HepG2 (cell line): Measurements from ENCODE around the gene CENPM. TPM values are rescaled to one million over a fixed set of nuclear protein-coding genes. Genes with fewer than 3 reads are reported as not detected.
A peak's percentile ranks its signal among the peaks of the same experiment; 100 is the strongest.

ENCODE experiments used
- ELF1 ChIP-seq: sonication (generic); formaldehyde crosslinking; IDR thresholded peaks from 2 replicates; pipeline ENCODE4 v1.4.0; 2020; ENCODE audit warnings: missing genetic modification reagents
- ERF ChIP-seq: IDR thresholded peaks from 2 replicates; pipeline ENCODE4 v1.6.1; 2018; ENCODE audit warnings: missing biosample characterization, missing genetic modification reagents
- NR1H2 ChIP-seq: sonication (generic); formaldehyde crosslinking; IDR thresholded peaks from 2 replicates; pipeline ENCODE4 v1.8.1; 2022; ENCODE audit warnings: low read depth, missing genetic modification reagents, borderline replicate concordance
- POLR2A ChIP-seq, 2 experiments: IDR thresholded peaks; 2 replicates each; pipeline ENCODE4 v1.6.1; 2011; ENCODE audit warnings: low read depth in 2 of 2, low read length in 2 of 2, mild to moderate bottlenecking in 1 of 2, moderate library complexity in 1 of 2; ENCODE audit not compliant: insufficient read depth in 1 of 2
- RXRA ChIP-seq: sonication (generic); formaldehyde crosslinking; IDR thresholded peaks from 2 replicates; pipeline ENCODE4 v1.5.1; 2020; ENCODE audit warnings: missing genetic modification reagents
- SMARCE1 ChIP-seq: fragments of 450-650 bp; IDR thresholded peaks from 2 replicates; pipeline ENCODE4 v1.6.1; 2017; ENCODE audit warnings: borderline replicate concordance
- polyA plus RNA-seq, 8 experiments: library from polyadenylated mRNA; depleted of rRNA in 3 of 8; stranded (reverse) in 7 of 8; unstranded in 1 of 8; fragments of >200 nt; fragmentation: Illumina TruSeq in 4 of 8; extraction: Trizol in 4 of 8; gene quantifications; 2 replicates each; pipeline versions ENCODE4 v1.2.1 to v1.2.3, GENCODE V29; 2011 to 2016; ENCODE audit warnings: low read depth in 4 of 8, missing spikeins in 1 of 8, mixed read lengths in 1 of 8; ENCODE audit not compliant: insufficient read depth in 1 of 8
- total RNA-seq, 5 experiments: library from RNA; depleted of rRNA; stranded (reverse); fragments of >200 nt; fragmentation: Illumina TruSeq; extraction: Trizol; gene quantifications; 2 replicates each; pipeline ENCODE4 v1.2.3, GENCODE V29; 2016; ENCODE audit warnings: low read depth in 1 of 5
- TF ChIP-seq, protein P1 (sequence below): sonication (generic); formaldehyde crosslinking; IDR thresholded peaks from 2 replicates; pipeline ENCODE4 v1.4.0; 2020; ENCODE audit warnings: missing genetic modification reagents, mild to moderate bottlenecking, borderline replicate concordance
- TF ChIP-seq, protein P2 (sequence below): IDR thresholded peaks from 2 replicates; pipeline ENCODE4 v1.6.1; 2016; ENCODE audit warnings: missing compliant biosample characterization, missing genetic modification reagents, borderline replicate concordance
- TF ChIP-seq, protein P3 (sequence below): sonication (generic); formaldehyde crosslinking; IDR thresholded peaks from 2 replicates; pipeline ENCODE4 v1.5.1; 2020; ENCODE audit warnings: missing genetic modification reagents, mild to moderate bottlenecking, borderline replicate concordance
- TF ChIP-seq, protein P4 (sequence below): sonication (generic); formaldehyde crosslinking; IDR thresholded peaks from 2 replicates; pipeline ENCODE4 v1.4.0; 2020; ENCODE audit warnings: missing genetic modification reagents, low read depth, mild to moderate bottlenecking, borderline replicate concordance
- TF ChIP-seq, protein P5 (sequence below), 2 experiments: sonication (generic) in 1 of 2; formaldehyde crosslinking in 1 of 2; IDR thresholded peaks; 2 replicates each; pipeline versions ENCODE4 v1.4.0 to v1.6.1; 2016 to 2020; ENCODE audit warnings: borderline replicate concordance in 1 of 2, low read depth in 1 of 2, mild to moderate bottlenecking in 1 of 2, missing genetic modification reagents in 1 of 2
- TF ChIP-seq, protein P6 (sequence below): sonication (generic); formaldehyde crosslinking; IDR thresholded peaks from 2 replicates; pipeline ENCODE4 v1.4.0; 2020; ENCODE audit warnings: missing genetic modification reagents, mild to moderate bottlenecking, borderline replicate concordance
- TF ChIP-seq, protein P7 (sequence below): sonication (generic); formaldehyde crosslinking; IDR thresholded peaks from 2 replicates; pipeline ENCODE4 v1.8.0; 2022; ENCODE audit warnings: missing genetic modification reagents, mild to moderate bottlenecking, borderline replicate concordance

CENPM gene
- total and polyA plus RNA-seq, 2 of the 13 experiments (the other 11 are each of a cell fraction or from before 2014, with no cell fraction given): 11.2 to 37.3 TPM

DNA sequence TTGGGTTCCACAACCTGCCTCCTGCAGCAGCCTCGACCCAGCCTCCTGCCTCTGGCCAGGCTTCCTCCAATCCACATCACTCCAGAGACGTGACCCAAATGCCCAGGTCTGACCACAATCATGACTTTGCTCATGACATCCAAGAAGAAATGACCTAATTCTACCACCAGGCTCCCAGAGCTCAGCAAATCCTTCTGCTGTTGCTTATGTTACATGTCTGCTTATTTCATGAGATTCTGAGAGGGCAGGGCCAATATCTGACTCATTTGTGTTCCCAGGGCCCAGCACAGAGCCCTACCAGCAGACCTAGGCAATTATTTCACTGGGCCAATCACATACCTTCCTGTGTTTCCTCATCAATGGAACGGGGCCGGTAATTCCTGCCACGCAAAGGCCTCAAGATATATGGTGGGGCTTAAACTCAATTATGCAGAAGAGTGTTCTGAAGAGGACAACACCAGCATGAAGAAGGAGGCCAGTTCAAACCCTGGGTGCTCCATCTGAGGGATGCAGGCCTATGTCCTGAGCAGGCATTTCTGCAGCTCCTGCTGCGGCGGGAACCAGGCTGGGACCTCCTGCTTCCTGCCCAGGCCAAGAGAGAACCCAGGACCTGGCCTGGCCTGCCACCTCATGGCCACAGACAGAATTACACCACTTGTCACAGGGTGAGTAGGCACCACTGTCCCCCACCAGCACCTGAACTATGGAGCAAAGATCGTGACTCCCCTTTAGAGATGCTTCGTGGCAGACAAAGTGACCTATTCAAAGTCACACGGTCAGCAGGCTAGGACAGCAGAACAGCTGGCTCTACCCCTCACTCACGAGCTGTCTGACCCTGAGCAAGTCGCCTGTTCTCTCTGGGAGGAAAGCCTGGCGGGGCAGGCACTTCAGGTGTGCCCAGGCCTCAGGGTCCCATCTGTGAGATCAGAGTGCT, 5.9 kb downstream of the CENPM start (continued):
- TF ChIP-seq, protein P1, sequence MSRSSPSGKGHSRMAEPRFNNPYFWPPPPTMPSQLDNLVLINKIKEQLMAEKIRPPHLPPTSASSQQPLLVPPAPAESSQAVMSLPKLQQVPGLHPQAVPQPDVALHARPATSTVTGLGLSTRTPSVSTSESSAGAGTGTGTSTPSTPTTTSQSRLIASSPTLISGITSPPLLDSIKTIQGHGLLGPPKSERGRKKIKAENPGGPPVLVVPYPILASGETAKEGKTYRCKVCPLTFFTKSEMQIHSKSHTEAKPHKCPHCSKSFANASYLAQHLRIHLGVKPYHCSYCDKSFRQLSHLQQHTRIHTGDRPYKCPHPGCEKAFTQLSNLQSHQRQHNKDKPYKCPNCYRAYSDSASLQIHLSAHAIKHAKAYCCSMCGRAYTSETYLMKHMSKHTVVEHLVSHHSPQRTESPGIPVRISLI (CRISPR knock-in tag): no peak
- TF ChIP-seq ERF (CRISPR knock-in tag): 0 out of 2 replicates have a peak, but pooled peaks have one; percentile 32
- TF ChIP-seq, protein P2, sequence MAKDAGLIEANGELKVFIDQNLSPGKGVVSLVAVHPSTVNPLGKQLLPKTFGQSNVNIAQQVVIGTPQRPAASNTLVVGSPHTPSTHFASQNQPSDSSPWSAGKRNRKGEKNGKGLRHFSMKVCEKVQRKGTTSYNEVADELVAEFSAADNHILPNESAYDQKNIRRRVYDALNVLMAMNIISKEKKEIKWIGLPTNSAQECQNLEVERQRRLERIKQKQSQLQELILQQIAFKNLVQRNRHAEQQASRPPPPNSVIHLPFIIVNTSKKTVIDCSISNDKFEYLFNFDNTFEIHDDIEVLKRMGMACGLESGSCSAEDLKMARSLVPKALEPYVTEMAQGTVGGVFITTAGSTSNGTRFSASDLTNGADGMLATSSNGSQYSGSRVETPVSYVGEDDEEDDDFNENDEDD (CRISPR knock-in tag): peak; percentile 32; the same call in 1 of the 2 replicates
- TF ChIP-seq SMARCE1: no peak
- TF ChIP-seq, protein P3, sequence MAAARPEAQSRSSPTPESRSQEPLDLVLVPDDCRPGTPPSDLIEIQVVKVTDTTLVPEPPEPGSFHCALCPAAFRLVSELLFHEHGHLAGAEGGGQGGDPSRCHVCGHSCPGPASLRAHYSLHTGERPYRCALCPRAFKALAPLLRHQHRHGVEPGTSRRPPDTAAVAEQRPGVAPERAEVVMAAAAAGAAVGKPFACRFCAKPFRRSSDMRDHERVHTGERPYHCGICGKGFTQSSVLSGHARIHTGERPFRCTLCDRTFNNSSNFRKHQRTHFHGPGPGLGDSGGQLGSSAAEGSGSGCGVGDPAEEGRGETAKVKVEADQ: no peak
- TF ChIP-seq, protein P4, sequence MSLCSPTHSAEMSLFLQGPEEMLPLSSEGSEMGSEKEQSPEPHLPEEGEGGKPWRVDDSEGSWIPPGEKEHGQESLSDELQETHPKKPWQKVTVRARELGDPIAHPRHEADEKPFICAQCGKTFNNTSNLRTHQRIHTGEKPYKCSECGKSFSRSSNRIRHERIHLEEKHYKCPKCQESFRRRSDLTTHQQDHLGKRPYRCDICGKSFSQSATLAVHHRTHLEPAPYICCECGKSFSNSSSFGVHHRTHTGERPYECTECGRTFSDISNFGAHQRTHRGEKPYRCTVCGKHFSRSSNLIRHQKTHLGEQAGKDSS (CRISPR knock-in tag): no peak
- TF ChIP-seq, protein P5, sequence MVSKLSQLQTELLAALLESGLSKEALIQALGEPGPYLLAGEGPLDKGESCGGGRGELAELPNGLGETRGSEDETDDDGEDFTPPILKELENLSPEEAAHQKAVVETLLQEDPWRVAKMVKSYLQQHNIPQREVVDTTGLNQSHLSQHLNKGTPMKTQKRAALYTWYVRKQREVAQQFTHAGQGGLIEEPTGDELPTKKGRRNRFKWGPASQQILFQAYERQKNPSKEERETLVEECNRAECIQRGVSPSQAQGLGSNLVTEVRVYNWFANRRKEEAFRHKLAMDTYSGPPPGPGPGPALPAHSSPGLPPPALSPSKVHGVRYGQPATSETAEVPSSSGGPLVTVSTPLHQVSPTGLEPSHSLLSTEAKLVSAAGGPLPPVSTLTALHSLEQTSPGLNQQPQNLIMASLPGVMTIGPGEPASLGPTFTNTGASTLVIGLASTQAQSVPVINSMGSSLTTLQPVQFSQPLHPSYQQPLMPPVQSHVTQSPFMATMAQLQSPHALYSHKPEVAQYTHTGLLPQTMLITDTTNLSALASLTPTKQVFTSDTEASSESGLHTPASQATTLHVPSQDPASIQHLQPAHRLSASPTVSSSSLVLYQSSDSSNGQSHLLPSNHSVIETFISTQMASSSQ (IDR thresholded peaks at IDR 0.05; ENCODE audit: low read depth): no peak
- TF ChIP-seq, protein P5 (CRISPR knock-in tag; IDR thresholded peaks at IDR 0.05; ENCODE audit: borderline replicate concordance): no peak
- TF ChIP-seq, protein P6, sequence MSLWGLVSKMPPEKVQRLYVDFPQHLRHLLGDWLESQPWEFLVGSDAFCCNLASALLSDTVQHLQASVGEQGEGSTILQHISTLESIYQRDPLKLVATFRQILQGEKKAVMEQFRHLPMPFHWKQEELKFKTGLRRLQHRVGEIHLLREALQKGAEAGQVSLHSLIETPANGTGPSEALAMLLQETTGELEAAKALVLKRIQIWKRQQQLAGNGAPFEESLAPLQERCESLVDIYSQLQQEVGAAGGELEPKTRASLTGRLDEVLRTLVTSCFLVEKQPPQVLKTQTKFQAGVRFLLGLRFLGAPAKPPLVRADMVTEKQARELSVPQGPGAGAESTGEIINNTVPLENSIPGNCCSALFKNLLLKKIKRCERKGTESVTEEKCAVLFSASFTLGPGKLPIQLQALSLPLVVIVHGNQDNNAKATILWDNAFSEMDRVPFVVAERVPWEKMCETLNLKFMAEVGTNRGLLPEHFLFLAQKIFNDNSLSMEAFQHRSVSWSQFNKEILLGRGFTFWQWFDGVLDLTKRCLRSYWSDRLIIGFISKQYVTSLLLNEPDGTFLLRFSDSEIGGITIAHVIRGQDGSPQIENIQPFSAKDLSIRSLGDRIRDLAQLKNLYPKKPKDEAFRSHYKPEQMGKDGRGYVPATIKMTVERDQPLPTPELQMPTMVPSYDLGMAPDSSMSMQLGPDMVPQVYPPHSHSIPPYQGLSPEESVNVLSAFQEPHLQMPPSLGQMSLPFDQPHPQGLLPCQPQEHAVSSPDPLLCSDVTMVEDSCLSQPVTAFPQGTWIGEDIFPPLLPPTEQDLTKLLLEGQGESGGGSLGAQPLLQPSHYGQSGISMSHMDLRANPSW (CRISPR knock-in tag): no peak
- 0 out of 2 replicates have a peak, but pooled peaks have one; percentile 17 for TF ChIP-seq RXRA
- TF ChIP-seq, protein P7, sequence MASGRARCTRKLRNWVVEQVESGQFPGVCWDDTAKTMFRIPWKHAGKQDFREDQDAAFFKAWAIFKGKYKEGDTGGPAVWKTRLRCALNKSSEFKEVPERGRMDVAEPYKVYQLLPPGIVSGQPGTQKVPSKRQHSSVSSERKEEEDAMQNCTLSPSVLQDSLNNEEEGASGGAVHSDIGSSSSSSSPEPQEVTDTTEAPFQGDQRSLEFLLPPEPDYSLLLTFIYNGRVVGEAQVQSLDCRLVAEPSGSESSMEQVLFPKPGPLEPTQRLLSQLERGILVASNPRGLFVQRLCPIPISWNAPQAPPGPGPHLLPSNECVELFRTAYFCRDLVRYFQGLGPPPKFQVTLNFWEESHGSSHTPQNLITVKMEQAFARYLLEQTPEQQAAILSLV (CRISPR knock-in tag): no peak; the same call in 1 of the 2 replicates
- 0 out of 2 replicates have a peak, but pooled peaks have one; percentile 27 for TF ChIP-seq ELF1
- TF ChIP-seq POLR2A (IDR thresholded peaks at IDR 0.05; ENCODE audit: insufficient read depth in 1 of 2, low read depth in 2 of 2, low read length in 2 of 2): peak in 1 of 2 experiments; percentile 18; a peak in 1 of 4 replicates
- TF ChIP-seq NR1H2: no peak
